IPS DF 4.7 (cell line): ENCODE data around the gene CYRIA.

Source experiments
- DNase-seq: peaks from one replicate; pipeline ENCODE4 v3.0.0-alpha.2; 2013; ENCODE audit warnings: low spot score; ENCODE audit errors: extremely low read depth

CYRIA gene

GRCh38 chr2:16665748-16666448, at the start of gene CYRIA:
TSS of gene CYRIA (minus strand) at chr2:16665834. CDS start at chr2:16588119, 77,715 bp downstream.
- no peak for DNase-seq

GRCh38 chr2:16713011-16713423, 47.4 kb upstream of the CYRIA start:
- no peak for DNase-seq

- DNase-seq: no peak
Observed at GRCh38 chr2:16709769-16710168, 44.1 kb upstream of the CYRIA start.

- no peak for DNase-seq
Observed at GRCh38 chr2:16708173-16708572, 42.5 kb upstream of the CYRIA start.

GRCh38 chr2:16707014-16707623, 41.5 kb upstream of the CYRIA start:
- DNase-seq: no peak

- DNase-seq: no peak
Observed at GRCh38 chr2:16700551-16701259, 35.1 kb upstream of the CYRIA start.

GRCh38 chr2:16693854-16694253, 28.2 kb upstream of the CYRIA start:
- no peak for DNase-seq

GRCh38 chr2:16691261-16691660, 25.6 kb upstream of the CYRIA start:
- DNase-seq: no peak

- DNase-seq: no peak
Observed at GRCh38 chr2:16687955-16688354, 22.3 kb upstream of the CYRIA start.

- DNase-seq: no peak
Observed at GRCh38 chr2:16687222-16687621, 21.6 kb upstream of the CYRIA start.

- no peak for DNase-seq
Observed at GRCh38 chr2:16686641-16687040, 21.0 kb upstream of the CYRIA start.

GRCh38 chr2:16685340-16685715, 19.7 kb upstream of the CYRIA start:
- no peak for DNase-seq

GRCh38 chr2:16684676-16685339, 19.2 kb upstream of the CYRIA start:
- DNase-seq: no peak

GRCh38 chr2:16683576-16683975, 17.9 kb upstream of the CYRIA start:
- DNase-seq: no peak

- DNase-seq: no peak
Observed at GRCh38 chr2:16682431-16683118, 16.9 kb upstream of the CYRIA start.

- DNase-seq: no peak
Observed at GRCh38 chr2:16680781-16681180, 15.1 kb upstream of the CYRIA start.

GRCh38 chr2:16680304-16680703, 14.7 kb upstream of the CYRIA start:
- no peak for DNase-seq

- no peak for DNase-seq
Observed at GRCh38 chr2:16678964-16679363, 13.3 kb upstream of the CYRIA start.

- no peak for DNase-seq
Observed at GRCh38 chr2:16677875-16678274, 12.2 kb upstream of the CYRIA start.

- no peak for DNase-seq
Observed at GRCh38 chr2:16675781-16676180, 10.1 kb upstream of the CYRIA start.

GRCh38 chr2:16674154-16674553, 8.5 kb upstream of the CYRIA start:
- no peak for DNase-seq
